Uterus (tissue), 2 donors: ENCODE results near the gene C1orf198.

Experiments
- POLR2A ChIP-seq, 2 donors: fragments of 450-650 bp; IDR thresholded peaks; one replicate each; pipeline ENCODE4 v1.6.1; 2016; ENCODE audit warnings: antibody characterized with exemption in 2 of 2, mild to moderate bottlenecking in 1 of 2, moderate library complexity in 1 of 2
- TF ChIP-seq, protein P1 (sequence below), 4 experiments: fragments of 200-600 bp in 2 of 4; fragments of 450-650 bp in 2 of 4; sonication (generic) in 2 of 4; IDR thresholded peaks; one replicate each; pipeline ENCODE4 v1.5.1; 2016 to 2019; ENCODE audit warnings: antibody characterized with exemption in 4 of 4, mild to moderate bottlenecking in 2 of 4, moderate library complexity in 1 of 4

DNA sequence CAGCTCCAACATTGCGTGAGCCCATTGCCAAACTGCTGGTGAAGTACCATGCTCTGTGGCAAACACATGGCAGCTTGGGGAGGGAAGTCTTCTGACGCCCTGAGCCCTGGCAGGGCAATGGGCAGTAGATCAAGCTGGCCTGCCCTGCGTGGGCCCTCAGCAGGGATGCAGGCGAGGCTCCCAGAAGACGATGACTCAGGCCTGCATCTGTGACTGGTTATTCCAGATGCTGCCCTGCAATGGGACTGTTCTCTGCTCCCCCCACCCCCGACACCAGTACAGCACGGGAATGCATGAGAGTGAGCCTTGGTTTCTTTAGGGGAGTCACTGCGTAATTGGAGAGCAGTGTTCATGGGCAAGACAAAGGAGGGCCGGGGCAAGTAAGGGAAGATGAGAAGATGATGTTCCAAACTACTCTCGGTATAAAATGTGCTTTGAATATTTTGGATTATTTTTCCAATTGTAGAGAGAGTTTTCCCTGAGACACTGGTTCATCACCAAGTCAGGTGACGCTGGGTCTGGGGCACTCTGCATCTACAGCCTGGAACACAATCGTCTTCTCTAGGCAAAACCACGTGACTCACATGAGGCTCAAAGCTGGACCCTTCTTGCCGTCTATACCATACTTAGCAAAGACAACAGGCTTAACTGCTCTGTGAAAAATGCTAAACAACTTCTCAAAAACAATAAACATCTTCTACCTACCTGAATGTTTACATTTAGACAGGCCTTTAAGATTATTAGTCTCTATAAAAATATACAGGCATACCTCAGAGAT is 9.0 kb upstream of the C1orf198 start:
- TF ChIP-seq, protein P1, sequence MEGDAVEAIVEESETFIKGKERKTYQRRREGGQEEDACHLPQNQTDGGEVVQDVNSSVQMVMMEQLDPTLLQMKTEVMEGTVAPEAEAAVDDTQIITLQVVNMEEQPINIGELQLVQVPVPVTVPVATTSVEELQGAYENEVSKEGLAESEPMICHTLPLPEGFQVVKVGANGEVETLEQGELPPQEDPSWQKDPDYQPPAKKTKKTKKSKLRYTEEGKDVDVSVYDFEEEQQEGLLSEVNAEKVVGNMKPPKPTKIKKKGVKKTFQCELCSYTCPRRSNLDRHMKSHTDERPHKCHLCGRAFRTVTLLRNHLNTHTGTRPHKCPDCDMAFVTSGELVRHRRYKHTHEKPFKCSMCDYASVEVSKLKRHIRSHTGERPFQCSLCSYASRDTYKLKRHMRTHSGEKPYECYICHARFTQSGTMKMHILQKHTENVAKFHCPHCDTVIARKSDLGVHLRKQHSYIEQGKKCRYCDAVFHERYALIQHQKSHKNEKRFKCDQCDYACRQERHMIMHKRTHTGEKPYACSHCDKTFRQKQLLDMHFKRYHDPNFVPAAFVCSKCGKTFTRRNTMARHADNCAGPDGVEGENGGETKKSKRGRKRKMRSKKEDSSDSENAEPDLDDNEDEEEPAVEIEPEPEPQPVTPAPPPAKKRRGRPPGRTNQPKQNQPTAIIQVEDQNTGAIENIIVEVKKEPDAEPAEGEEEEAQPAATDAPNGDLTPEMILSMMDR (IDR thresholded peaks at IDR 0.05) = no peak
- TF ChIP-seq POLR2A (IDR thresholded peaks at IDR 0.05) = no peak
